HG03066 (cell line): ENCODE data around the gene SEMA5A.

Source experiments
- ATAC-seq: cut with Tn5 transposase; IDR thresholded peaks from one replicate; pipeline ENCODE4 v1.9.1; 2021; ENCODE audit warnings: low read depth; ENCODE audit not compliant: unreplicated experiment

The SEMA5A gene

GRCh38 chr5:9188956-9189355, 356.9 kb downstream of the SEMA5A start:
- ATAC-seq: no peak

DNA sequence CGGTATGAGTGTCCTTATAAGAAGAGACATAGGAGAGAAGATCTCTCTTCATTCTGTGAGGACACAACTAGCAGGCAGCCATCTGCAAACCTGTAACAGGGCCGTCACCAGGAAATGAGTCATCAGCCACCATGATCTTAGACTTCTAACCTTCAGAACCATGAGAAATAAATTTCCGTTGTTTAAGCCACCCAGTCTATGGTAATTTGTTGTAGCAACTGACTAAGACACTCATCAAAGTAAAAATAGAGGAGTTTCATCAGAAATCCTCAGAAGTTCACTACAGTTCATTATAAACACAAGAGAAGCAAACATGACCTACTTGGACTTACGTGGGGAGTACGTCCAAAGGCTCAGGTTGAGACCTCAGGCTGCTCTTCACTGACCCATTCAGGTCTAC, 357.7 kb downstream of the SEMA5A start:
- no peak for ATAC-seq

DNA sequence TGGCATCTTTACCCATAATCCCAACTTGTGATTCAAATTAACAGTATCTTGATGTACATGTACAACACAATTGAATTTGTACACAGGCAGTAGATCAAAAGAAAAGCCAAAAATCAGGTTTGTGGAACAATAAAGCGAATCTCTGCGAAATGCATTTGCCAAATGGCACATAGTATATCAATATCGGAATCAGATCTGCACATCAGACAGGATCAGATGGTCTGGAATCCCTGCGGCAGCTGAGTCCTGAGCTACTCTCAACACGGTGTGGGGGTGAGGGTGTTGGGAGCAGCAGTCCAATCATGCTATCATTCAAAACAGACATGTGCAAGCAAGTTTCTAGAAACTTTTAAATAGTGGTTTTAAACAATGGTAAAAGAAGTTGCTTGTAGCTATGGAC, 358.3 kb downstream of the SEMA5A start:
- ATAC-seq: no peak

GRCh38 chr5:9186069-9186468, 359.8 kb downstream of the SEMA5A start:
- ATAC-seq: no peak

DNA sequence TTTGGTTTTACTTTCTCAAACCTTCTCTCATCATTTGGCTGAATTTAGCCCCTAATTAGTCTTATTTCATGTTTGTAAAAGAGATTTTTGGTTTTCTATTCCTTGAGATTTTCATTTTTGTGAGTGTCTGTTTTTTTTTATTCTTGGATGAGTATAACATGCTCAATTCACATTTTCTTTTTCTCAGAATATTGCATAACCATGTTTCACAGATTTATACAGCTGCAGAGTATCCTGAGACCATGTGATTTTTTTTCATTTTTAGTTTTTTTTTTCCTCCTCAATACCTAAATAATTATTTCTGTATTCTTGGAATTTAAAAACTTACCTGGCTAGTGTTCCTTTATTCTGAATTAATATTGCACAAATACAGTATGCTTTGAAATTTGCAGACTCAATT, 361.9 kb downstream of the SEMA5A start:
- no peak for ATAC-seq

DNA sequence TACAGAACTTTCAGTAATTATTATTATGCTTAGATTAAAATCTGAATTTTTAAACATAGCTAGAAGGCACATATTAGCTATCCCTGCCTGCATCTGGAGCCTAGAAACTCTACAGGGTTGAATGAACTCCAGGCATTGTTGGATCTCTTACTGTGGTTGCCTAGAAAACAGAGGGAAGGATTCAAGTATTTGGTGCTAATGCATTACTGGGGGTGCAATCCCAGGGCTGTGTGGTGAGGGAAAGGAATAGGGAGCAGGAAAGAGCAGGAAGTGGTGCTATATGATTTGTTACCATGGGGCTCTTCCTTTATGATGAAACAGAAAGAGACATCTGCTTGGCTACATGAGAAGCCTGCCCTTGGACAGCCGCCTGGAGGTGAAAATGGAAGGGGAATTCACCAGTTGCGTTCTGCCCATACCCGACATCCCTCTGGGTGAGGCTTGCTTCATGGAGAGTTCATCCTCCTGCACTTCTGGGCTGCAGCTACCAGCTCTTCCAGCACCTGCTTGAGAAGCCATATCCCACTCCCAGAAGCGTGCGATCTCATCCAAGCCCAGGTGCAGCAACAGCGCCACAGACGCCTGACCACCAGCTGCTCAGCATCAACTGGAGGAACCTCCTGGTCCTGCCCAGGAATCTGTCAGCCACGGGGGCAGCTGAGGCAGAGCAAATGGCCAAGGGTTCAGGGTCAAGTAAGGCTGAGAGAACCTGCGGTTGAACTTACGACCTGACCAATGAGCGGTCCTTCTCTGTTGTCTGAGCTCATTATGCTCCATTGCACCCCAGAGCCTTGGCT, 362.8 kb downstream of the SEMA5A start:
- no peak for ATAC-seq

DNA sequence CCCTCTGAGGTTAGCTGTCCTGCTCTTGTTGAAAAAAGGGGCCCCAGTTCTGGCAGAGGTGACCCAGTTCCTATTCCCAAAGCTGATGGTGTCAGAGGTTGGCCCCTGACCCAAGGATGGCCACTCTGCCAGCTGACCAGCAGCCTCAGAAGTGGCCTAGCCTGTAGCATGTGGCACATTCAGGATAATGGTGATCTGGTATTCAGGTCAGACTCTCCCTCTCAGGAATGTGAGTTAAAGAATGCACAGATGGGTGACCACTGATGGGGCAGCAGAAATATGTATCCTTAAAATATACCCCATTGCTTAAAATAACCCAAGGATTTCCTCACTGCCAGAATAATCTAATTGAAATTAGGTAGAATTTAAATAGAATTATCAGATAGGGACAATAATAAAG, 369.2 kb downstream of the SEMA5A start:
- ATAC-seq: no peak

DNA sequence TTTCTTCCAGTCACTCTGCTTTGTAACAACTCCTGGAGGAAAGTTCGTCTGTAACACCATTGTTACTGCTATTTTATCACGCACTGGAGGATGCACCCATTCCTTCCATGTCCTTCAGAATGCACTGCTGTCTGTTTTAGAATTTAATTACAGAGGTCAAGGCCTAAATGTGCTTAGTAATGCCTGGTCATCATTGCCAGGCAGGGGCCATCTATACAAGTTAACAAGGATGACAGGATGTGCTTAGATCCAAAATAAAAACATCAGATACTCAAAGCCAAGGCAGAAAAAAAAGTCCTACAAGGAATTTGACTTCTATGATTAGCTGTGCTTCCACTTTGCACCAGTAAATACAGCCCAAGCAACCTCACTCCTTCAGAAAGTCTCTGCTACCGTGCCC, 371.4 kb downstream of the SEMA5A start:
- ATAC-seq: no peak

DNA sequence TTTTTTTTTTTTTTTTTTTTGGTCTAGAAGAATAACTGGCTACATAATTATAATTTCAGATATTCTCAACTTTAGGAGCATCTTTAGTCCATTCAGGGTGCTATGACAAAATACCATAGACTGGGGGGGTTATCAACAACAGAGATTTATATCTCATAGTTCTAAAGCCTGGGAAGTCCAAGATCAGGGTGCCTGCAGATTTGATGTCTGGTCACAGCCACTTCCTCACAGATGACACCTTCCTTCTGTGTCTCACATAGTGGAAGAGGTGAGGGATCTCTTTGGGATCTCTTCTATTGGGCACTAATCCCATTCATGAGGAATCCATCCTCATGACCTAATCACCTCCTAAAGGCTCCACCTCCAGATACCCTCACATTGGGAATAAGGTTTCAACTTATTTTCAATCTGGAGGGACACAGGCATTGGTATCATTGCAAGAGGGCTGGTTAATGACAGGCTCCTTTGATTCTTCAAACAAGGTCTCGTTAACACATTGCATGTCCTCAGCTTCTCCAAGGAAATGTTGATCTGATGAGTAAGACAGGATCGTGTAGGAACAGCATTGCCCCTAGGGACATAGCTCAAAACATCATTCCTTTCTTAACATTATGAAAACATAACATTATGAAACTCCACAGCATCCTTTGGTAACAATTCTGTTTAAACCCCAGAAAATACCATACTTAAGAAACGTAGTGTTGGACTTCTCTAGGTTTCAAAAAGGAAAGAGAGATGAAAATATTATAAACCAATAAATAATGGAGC, 372.4 kb downstream of the SEMA5A start:
- ATAC-seq: no peak

DNA sequence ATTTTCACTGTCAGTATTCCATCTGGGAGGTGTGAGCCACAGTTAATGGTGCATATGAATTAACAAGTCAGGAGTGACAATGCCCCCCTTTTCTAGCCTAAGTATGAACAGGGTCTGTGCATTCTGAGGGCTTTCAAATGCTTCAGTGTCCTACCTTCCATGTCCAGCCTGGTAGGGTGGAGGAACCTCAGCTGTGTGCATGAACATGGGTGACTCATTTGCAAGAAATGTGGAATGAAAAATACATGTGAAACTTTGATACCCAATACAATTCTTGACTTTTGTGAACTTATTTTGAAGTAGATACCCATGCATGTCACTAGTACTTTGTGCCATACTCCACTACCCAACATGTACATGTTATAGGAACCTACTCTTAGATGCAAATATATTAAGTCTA, 375.8 kb downstream of the SEMA5A start:
- ATAC-seq: no peak

- no peak for ATAC-seq
Measured at GRCh38 chr5:9169557-9169902, 376.3 kb downstream of the SEMA5A start.

GRCh38 chr5:9168791-9169556, 376.9 kb downstream of the SEMA5A start:
- ATAC-seq: no peak

DNA sequence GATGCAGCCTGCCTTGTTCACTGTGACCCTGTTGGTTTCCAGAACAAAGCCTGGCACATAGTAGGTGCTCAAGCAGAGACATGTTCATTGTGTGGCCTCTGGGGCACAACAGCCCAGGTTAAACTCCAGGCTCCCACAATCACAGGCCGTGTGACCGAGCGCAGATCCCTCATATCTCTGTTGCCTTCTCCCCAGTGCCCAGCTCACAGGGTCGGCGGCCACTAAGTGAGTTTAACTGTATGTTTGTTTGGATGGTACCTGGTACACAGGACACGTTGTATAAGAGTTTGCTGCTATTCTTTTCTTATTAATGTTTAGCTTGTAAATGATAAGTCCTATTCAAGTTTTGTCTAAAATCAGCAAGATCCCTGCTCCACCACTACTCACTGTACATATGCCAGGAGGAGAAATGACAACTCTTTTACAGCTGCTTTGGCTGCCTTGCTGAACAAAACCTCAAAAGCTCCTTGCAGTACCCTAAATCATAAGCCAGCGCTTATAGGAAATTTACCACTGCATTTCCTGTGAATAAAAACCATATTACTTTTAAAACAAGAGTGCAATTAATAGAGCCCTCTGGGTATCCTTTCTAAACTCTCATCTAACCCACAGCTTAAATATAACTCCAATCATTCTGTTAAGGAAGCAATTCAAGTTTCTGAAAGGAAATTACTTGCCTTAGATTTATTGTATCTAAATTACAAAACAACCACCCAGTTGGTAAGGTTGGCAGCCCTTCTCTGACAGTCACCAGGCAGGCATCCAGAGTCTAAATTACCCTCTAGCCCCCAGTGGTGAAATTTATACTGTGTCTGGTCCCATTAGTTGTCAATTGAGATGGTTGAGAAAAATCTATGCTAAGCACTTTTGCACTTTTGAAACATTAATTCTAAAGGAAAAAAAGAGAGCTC, 379.4 kb downstream of the SEMA5A start:
- ATAC-seq: no peak

DNA sequence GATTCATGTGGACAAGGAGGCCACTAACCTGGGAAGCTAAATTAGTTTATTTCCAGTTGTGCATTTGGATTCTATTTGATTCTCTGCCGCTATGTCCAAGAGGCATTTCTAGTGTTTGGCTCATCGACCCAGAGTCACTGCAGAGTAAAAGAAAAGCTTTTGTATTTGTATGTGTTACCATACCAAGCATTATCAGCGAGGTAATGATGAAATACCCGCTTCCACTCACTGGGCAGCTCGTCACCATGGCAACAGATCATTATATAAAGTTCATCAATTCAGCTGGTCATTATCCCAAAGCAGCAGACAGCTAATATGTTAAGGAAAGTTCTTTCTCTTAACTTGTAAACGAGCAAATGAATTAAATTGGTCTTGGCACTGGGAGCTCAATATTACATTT, 380.3 kb downstream of the SEMA5A start:
- no peak for ATAC-seq

DNA sequence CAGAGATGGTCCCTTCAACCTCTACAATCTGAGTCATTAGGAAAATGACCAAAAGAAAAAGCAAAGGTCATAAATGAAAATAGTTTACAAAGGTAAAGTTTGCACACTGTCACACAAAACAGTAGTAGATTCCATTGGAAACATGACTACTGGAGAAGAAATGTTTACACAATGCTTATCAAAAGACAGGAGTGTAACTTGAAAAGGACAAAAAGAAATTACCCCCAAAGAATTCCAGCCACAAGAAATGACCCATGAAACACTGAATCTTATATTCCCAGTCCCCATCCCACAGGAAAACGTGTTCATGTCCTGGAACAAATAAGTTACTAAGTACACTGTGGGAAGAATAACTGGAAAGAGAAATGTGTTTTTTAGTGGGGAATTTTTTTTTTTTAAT, 385.1 kb downstream of the SEMA5A start:
- ATAC-seq: no peak

DNA sequence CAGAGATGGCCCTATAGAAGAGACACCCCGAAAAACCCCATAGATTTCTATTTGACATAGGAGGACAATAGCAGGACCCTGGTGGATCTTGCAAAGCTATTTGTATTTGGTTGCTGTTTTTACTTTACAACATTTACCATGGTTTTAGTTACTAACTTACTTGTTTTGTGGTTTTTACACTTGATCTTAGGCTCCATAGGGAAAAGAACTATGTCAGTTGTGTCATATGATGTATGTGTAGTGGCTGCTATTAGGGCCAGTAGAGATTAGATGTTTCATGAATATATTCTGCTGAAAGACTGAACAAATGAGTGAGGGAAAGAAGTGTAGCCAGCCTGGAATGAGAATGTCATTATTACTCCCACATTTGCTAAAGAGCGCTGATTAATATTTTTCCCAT, 388.1 kb downstream of the SEMA5A start:
- no peak for ATAC-seq

- ATAC-seq: no peak
Measured at GRCh38 chr5:9157020-9157419, 388.9 kb downstream of the SEMA5A start.

DNA sequence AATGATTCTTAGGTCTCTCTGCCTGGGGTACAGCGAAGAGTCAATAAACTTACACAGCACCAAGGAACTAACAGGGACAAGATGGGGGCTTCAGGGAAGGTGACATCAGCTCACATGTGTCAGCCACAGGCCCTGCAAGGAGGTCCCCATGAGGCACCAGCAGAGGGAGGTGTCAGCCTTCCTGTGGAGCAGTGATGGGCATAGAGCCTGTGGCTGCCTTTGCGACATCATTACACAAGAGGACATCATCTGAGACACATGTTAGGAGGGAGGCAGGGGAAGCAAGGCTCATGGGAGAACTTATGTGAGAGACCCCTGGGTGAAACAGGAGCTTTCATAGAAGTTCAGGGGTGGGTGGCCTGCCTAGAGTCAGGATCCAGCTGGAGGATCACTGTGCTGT, 389.6 kb downstream of the SEMA5A start:
- no peak for ATAC-seq

DNA sequence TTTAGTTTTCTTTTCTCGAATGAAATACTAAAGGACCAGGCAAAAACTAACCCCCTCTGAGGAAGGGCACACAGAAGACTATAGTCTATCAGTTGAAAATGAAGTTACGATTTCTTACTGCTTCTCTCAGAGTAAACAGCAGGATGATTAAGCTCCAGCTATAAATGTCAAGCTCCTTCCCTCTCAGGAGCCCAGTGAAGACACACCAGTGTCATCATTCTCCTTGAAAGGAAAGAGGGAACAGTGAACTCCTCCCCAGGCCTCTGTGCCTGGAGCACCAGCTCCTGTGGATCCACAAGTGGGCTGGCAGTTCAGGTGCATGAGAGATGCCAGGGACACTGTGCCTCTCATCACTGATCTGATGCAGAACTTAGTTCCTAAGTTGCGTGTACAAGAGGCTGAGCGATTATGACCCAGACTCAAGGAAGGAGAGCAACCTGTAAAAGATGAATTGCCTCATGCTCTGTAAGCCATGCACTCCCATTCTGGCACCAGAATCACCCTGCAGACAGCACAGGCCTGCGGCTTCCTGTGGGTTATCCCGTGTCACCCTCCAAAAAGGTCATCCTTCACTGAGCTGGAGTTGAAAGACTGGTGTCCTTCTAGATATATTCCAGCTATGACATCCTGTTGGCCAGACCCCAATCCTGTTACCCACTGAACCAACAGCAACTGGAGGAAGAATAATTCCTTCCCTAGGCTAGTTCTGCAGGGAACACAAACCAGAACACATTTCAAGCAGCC, 394.0 kb downstream of the SEMA5A start:
- no peak for ATAC-seq

GRCh38 chr5:9149988-9150387, 395.9 kb downstream of the SEMA5A start:
- ATAC-seq: no peak
